Activated CD8-positive, alpha-beta memory T cell treated with anti-CD3 and anti-CD28 coated beads, Interleukin-2, amount 50 U/mL, for 1 hour (primary cell): ENCODE data around the gene RANBP10.
"Not testable (repeated sequence)": the region's sequence is repeated elsewhere in the genome, so short reads cannot be mapped to it uniquely, and the experiment has no call there.

ENCODE experiments used
- DNase-seq: peaks from one replicate; pipeline ENCODE4 v3.0.0-alpha.2; 2020; ENCODE audit errors: extremely low read depth

RANBP10 gene

DNA sequence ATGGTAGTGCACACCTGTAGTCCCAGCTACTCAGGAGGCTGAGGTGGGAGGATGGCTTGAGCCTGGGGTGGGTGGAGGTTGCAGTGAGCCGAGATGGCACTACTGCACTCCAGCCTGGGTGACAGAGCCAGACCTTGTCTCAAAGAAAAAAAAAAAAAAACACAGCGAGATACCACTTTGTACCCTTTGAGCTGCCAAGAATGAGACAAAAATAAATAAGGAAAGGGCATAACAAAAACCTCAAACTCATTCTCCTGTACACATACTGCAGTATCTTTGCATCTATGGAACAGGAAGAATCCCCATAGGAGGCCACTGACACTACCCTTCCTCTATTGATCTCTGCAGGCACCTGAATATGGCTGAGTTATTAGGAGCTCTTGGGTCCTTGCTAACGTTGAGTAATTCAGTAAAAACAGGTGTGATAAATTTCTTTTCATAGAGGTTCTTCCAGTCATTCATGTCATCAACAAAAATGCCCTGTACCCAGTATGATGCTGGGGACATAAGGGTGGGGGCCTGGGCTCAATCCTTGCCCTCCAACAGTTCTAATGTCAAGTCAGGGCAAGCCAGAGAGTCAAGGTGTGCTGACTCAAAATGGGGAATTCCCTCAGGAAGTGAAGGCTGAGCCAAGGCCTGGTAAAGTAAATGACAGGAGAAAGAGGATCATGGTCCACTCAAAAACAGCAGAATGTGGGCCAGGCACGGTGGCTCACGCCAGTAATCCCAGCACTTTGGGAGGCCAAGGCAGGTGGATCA, 26.9 kb downstream of the RANBP10 start:
- DNase-seq, result no peak

- DNase-seq, result no peak
Measured at GRCh38 chr16:67775273-67775672, 31.1 kb downstream of the RANBP10 start.

DNA sequence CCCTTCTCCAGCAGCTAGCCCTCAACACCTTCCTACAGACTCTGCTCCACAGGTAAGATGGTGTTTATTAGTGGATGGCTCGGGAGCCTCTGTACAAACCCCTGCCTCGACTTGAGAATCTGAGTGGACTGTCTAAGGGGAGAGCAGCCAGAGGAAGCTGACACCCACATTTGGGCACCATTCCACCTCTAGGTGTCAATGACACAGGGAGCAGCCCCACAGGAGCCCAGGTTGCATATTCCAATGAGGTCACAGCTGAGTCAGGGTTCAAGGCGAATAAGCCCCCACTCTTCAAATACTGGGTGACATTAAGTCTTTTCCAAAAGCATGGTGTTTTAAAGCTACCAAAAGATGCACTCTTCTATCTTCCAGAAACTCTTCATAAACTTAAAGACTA, 31.9 kb downstream of the RANBP10 start:
- no peak for DNase-seq

DNA sequence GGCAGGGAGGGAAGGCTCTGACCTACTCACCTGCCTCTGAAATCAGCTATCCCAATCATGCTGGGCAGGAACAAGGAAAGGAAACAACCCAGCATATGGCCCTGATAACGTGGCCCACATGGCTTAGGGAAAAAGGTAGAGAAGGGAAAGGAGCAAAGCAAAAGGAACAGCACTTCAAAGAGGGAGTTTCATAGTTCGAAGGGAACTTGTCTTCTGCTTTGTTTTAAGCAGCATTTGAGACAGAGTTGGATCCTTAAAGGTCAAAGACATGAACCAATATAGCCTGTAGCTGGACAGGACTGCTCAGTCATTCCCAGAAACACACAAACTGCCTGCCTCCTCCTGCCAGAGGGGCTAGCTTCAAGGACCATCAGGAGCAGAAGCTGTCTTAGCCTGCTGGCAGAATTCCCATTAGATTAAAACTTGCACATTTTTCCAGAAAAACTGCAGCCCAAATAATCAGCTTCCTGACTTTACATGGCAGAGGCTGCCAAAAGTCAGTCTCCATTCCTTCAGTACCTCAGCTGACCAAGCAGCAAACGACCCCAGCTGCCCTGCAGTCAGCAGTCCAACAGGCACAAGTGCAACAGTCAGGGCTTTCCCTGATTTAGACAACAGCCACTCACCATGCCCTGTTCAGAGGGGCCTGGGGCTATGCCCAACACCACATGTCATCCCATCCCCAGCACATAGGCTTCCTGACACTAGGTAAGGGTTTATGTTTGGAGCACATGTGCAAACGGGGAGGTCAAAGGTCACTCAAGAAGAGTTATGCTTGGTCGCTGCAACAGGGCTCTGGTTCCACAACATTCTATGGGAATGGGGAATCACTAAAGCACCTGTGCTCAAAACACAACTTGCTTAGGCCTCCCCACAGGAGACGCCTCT, 32.5 kb downstream of the RANBP10 start:
- DNase-seq, result no peak

GRCh38 chr16:67773099-67773498, 33.3 kb downstream of the RANBP10 start:
- no peak for DNase-seq

DNA sequence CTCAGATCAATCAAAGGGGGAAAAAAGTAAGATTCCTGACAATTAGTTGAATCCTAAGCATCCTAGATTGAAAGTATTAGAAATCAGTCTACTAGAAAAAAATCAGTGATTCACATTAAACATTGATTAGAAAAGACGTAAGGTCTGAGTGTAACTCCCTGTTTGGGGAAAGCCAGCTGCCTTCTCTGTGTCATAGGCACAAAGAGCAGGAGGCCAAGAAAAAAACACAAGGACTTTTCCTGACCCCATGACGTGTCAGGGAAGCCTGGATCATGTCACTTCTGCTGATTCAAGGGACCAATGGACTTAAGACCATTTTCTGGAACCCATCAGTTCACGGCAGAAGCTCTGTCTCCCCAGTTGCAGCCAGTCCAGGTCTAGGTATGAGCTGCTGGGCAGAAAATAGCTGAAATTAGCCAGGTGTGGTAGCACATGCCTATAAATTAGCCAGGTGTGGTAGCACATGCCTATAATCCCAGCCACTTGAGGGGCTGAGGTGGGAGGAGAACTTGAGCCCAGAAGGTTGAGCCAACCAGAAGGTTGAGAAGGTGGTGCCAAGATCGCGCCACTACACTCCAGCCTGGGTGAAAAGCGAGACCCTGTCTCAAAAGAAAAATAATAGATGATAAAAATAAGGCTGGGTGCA, 35.9 kb downstream of the RANBP10 start:
- no peak for DNase-seq

DNA sequence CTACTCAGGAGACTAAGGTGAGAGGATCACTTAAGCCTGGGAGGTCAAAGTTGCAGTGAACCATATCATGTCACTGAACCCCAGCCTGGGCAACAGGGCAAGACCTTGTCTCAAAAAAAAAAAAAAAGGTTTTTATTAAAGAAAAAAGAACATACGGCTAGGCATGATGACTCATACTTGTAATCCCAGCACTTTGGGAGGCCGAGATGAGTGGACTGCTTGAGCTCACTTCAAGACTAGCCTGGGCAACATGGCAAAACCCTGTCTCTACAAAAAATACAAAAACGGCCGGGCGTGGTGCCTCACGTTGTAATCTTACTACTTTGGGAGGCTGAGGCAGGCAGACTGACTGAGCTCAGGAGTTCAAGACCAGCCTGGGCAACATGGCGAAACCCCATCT, 38.4 kb downstream of the RANBP10 start:
- no peak for DNase-seq

- no peak for DNase-seq
Measured at GRCh38 chr16:67766291-67766690, 40.1 kb downstream of the RANBP10 start.

- DNase-seq, result no peak
Measured at GRCh38 chr16:67764158-67764667, 42.1 kb downstream of the RANBP10 start.

DNA sequence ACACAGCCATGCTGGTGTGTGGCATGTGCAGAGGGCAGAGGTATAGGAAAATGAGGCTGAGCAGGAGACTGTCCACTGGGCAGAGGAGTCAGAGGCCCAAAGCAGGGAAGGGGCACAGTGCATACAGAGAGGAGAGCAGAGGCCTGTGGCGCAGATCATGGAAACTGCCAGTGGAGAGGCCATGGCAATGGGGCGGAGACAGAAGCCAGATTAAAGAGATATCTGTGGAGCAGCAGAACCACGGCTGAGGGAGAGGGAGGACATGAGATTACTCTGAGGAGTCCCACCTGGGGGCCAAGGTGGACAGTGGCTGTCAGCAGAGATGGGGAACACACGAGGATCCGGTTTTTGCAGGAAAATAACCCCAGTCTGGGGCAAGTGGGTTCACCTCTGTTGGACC, 43.3 kb downstream of the RANBP10 start:
- DNase-seq, result no peak

GRCh38 chr16:67762385-67762784, 44.0 kb downstream of the RANBP10 start:
- DNase-seq, result no peak

- no peak for DNase-seq
Measured at GRCh38 chr16:67761924-67762323, 44.4 kb downstream of the RANBP10 start.

GRCh38 chr16:67760956-67761230, 45.5 kb downstream of the RANBP10 start:
- no peak for DNase-seq

GRCh38 chr16:67760206-67760955, 46.0 kb downstream of the RANBP10 start:
- no peak for DNase-seq

DNA sequence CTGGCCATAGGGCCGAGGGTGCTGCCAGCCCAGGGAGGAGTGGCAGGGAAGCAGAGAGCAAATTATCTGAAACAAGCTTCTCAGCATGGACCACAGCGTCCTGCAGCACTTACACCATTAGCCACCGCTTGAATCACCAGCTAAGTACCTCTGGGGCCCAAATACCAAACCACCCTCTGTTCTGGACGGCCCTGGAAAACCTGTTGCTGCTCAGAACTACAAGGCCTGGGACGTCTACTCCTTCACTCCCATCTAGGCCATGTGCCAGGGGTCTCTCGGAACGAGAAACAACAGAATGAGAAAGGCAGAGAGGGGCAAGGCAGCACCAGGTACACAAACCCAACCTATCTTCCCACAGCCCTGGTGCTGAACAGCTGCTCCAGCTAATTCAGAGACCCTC, 47.4 kb downstream of the RANBP10 start:
- no peak for DNase-seq

- no peak for DNase-seq
Measured at GRCh38 chr16:67758006-67758405, 48.4 kb downstream of the RANBP10 start.

GRCh38 chr16:67752641-67753040, 53.7 kb downstream of the RANBP10 start:
- DNase-seq, result no peak

GRCh38 chr16:67751331-67751730, 55.0 kb downstream of the RANBP10 start:
- DNase-seq, result not testable (repeated sequence)

DNA sequence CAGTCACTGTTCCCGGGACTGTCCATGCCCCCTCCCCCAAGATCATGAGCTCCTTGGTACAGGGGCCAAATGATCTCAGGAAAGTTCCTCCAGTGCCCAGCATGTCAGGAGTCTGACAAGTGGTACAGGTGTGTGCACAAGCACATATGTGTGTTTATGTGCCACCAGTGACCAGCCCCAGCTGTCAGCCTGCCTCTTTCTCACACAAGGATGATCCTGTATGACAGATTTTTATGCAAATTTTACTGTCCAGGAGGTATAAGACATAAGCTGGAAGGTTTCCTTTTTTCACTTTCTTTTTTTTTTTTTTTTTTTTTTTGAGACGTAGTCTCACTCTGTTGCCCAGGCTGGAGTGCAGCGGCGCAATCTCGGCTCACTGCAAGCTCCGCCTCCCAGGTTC, 55.9 kb downstream of the RANBP10 start:
- DNase-seq, result no peak

GRCh38 chr16:67749436-67750078, 56.8 kb downstream of the RANBP10 start:
- no peak for DNase-seq

DNA sequence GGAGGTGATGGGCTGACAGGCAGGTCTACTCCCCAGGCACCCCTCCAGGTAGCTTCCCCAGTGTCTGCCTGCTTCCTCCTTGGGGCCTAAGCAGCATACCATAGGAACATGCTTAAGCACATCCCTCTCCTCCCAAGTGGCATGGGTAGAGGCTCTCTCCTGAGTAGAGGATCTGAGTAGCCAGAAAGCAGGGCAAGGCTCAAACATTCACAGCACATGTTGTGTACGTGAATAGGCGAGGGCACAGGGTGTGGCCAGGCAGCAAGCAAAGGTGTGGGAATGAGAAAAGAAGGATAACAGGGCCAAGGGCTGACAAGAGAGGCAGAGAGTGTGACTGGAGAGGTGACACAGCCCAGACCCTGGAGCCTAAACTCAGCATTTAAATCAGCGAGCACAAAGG, 57.5 kb downstream of the RANBP10 start:
- DNase-seq, result no peak
